Astrocyte of the spinal cord (primary cell): ENCODE results near the gene ANO10.

Experiments used
- DNase-seq: peaks from one replicate; pipeline ENCODE4 v3.0.0; 2011; ENCODE audit warnings: low read depth, low spot score
- H3K4me3 ChIP-seq: 2 replicates; pipeline ENCODE4 v1.5.1; 2011; ENCODE audit warnings: low read depth, mild to moderate bottlenecking, low read length, moderate library complexity
- CTCF ChIP-seq: IDR thresholded peaks from 2 replicates; pipeline ENCODE4 v1.5.1; 2012; ENCODE audit warnings: low read depth, mild to moderate bottlenecking, low read length, inconsistent platforms
- in situ Hi-C: cut with HindIII; loops from 2 replicates; pipeline ENCODE4 v1.10.0; 2017; ENCODE audit warnings: low sequenced_read_pairs

Gene ANO10

DNA sequence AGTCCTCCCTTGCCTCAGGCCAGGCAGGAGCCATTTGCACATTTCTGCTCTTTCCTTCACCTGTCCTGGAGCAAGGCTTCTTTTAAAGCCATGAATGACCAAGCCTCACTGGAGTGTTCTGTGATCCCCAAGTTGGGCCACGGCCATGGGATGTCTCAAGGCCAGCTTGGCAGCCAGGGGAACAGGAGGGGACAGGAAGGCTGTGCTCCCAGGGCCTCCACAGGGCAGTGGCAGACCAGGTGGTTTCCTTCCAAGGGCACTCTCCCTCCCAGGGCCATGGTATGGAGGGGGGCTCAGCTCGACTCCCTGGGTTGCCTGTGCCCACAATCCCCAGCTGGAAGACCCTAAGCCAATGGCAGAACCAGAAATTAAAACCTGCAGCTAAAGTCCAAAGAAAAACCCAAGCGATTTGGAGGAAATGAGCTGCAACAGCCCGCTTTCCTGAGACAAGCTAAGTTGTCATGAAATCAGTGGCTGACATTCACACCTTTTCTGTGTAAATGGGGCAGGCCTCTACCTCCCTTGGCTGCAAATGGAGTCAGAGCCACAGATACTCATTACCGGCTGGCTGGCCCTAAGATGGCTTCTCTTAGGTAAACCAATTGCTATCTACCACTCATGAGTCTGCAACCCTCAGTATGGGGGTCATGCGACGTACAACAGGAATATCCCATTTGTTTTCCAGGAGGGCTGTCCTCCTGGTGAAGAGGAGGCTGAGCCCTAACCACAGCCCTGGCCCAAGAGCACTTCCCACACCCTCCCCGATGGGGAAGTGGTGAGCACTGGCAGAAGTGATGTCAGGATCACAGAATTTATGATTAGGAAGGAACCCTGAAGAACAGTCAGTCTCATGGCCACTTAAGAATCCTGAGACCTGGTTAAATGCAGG lies 252.2 kb downstream of the ANO10 start:
- in situ Hi-C loops = no loop called here
- TF ChIP-seq CTCF = no peak
- DNase-seq = no peak
- H3K4me3 ChIP-seq = no peak overlapping the region

DNA sequence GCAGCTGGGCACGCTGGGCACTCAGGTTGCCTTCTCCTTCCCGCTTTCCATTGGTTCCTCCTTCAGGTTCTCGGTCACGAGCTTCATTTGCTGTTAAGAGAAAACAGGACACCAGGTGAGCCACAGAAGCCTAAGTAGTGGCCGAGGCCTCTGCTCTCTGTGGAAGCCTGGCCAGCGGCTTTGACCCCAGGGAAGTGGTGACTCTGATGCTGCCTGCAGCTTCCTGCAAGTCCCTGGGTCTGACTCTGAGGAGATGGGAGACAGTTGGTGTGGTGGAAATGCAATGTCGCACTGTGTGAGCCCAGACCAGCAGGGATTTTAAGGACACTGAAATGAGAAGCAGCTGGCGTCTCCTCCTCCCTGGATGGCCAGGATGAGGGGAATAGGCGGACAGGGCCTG lies 254.9 kb downstream of the ANO10 start:
- no peak for DNase-seq
- in situ Hi-C loops = no loop called here
- no peak overlapping the region for H3K4me3 ChIP-seq
- no peak for TF ChIP-seq CTCF

DNA sequence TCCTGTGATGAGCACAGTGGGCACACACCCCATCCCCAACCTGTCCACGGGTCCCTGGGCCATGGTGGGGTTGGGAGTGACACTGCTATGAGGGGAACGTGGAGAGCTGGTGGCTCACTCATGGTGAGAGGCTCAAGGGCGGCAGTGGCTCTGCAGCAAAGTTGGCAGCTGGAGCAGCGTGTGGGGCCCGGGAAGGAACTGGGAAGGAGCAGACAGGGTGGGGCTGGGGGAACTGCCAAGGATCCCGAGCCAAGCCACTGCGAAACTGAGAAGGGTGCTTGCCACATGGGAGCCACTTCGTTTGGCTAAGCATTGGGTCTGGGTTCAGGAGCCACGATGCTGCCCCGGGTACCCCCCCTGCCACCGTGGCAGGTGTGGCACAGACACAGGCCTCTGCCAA lies 255.3 kb downstream of the ANO10 start:
- in situ Hi-C loops = no loop called here
- DNase-seq = no peak
- no peak overlapping the region for H3K4me3 ChIP-seq
- TF ChIP-seq CTCF = no peak

DNA sequence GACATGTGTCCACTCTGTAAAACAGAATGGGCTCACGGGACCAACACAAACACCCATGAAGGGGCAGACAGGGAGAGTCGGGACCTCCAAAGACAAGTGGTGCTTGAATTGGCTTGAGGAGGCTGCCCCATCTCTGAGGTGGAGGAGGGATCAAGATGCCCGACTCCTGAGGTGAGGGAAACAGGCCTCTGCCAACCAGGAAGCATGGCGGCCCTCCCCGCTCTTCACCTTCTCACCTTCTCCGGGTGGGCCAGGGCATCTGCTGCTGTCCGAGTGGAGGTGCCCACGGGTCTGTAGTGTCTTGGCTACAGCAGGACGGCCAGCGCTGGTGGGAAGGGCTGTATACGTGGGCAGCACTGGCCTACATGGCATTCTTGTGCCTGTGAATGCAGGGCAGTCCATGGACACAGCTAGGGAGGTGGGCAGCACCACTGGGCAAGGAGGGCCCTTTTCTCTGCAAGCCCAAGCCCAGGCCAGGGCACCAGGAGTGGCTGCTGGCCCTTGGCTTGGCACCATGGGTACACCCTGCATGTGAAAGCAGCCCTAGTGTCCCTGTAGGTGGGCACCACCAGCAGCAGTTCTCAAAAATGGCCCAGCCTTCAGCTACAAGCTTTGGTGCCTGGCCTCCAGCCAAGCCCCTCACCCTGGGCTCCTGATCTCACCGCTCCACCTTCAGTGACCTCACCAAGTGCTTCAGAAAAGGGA lies 256.1 kb downstream of the ANO10 start:
- no peak for TF ChIP-seq CTCF
- no peak overlapping the region for H3K4me3 ChIP-seq
- in situ Hi-C loops = no loop called here
- no peak for DNase-seq

- no peak for DNase-seq
- in situ Hi-C loops = no loop called here
- no peak overlapping the region for H3K4me3 ChIP-seq
- no peak for TF ChIP-seq CTCF
Observed at GRCh38 chr3:43364926-43365325, 256.9 kb downstream of the ANO10 start.

GRCh38 chr3:43364494-43364893 lies 257.3 kb downstream of the ANO10 start:
- DNase-seq = no peak
- in situ Hi-C loops = no loop called here
- no peak for TF ChIP-seq CTCF

More at GRCh38 chr3:43364494-43364893, 257.3 kb downstream of the ANO10 start:
- no peak overlapping the region for H3K4me3 ChIP-seq
